SK-N-SH (cell line): ENCODE results near the gene ARHGAP42.

Experiments
- MEF2A ChIP-seq: IDR thresholded peaks from 2 replicates; pipeline ENCODE4 v1.4.0; 2012; ENCODE audit warnings: low read depth, borderline replicate concordance
- SIN3A ChIP-seq: IDR thresholded peaks from 2 replicates; pipeline ENCODE4 v1.6.1; 2012; ENCODE audit warnings: low read depth, mild to moderate bottlenecking, low read length, moderate library complexity, borderline replicate concordance
- TF ChIP-seq, protein P1 (sequence below): fragments of 200-600 bp; sonication (generic); IDR thresholded peaks from 2 replicates; pipeline ENCODE4 v1.6.1; 2017; ENCODE audit warnings: antibody characterized with exemption, mild to moderate bottlenecking, moderate library complexity

DNA sequence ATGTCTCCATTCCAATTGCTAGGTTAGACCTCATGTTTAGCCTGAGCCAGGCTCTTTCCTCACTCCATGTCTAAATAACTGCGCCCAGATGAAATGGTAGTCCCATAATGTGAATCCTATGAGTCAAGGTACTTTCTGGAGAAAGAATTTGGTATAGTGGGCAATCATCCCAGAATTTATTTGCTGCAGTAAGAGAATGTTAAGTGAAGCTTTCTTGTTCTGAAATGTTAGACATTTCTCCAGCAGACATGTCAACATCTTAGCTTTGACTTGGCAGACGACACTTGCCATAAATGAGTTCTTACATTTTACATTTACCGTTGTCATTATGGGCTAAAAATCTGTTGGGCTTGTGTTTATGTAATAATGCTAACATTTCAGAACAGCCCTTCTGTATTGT, 277.3 kb downstream of the ARHGAP42 start:
- TF ChIP-seq, protein P1, sequence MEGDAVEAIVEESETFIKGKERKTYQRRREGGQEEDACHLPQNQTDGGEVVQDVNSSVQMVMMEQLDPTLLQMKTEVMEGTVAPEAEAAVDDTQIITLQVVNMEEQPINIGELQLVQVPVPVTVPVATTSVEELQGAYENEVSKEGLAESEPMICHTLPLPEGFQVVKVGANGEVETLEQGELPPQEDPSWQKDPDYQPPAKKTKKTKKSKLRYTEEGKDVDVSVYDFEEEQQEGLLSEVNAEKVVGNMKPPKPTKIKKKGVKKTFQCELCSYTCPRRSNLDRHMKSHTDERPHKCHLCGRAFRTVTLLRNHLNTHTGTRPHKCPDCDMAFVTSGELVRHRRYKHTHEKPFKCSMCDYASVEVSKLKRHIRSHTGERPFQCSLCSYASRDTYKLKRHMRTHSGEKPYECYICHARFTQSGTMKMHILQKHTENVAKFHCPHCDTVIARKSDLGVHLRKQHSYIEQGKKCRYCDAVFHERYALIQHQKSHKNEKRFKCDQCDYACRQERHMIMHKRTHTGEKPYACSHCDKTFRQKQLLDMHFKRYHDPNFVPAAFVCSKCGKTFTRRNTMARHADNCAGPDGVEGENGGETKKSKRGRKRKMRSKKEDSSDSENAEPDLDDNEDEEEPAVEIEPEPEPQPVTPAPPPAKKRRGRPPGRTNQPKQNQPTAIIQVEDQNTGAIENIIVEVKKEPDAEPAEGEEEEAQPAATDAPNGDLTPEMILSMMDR: no peak
- TF ChIP-seq MEF2A (no peak), SIN3A (no peak)
